ENCODE data around the gene RHOXF2B.

The RHOXF2B gene

DNA sequence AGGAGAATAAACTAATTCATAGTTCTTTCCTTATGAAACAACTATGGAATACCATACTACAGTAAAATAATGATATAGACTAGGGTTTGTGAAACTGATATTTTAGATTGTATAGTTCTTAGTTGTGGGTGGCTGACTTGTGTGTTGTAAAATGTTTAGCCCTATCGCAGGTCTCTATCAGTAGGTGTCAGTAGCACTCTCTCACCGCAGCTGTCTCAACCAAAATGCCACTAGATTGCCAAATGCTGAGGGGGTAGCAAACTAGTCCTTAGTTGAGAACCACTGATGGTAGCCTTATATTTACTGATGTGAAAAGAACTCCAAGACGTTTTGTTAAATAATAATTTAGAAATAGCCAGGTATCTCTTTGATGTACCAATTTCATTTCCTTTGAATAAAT lies 48.1 kb downstream of the RHOXF2B start:
- H3K27me3 ChIP-seq (ENCODE audit: insufficient read depth, low read length, poor library complexity, severe bottlenecking) = no peaks in the 10 kb centered on the region
- H3K4me3 ChIP-seq (ENCODE audit: low read length, poor library complexity, severe bottlenecking) = no peak overlapping the region
- no peaks in the 10 kb centered on the region for H4K20me1 ChIP-seq (ENCODE audit: insufficient read depth, low read length, poor library complexity, severe bottlenecking)
- H3K4me2 ChIP-seq (ENCODE audit: low read depth, low read length, poor library complexity, severe bottlenecking) = no peak overlapping the region
- no peaks in the 10 kb centered on the region for H3K4me1 ChIP-seq (ENCODE audit: insufficient read depth, low read length, poor library complexity, severe bottlenecking)
- no peaks in the 10 kb centered on the region for H3K79me2 ChIP-seq (ENCODE audit: insufficient read depth, low read length)
- no peaks in the 10 kb centered on the region for H3K9me2 ChIP-seq (replicated peaks; ENCODE audit: low read depth, low read length)
- H3K9ac ChIP-seq (ENCODE audit: low read depth, low read length, poor library complexity, severe bottlenecking) = no peak overlapping the region
- H3K9me3 ChIP-seq (ENCODE audit: insufficient read depth, low read depth, low read length) = no peaks in the 10 kb centered on the region
- TF ChIP-seq EZH2phosphoT487 (IDR thresholded peaks at IDR 0.05; ENCODE audit: borderline replicate concordance) = no peak
- TF ChIP-seq, protein P1, sequence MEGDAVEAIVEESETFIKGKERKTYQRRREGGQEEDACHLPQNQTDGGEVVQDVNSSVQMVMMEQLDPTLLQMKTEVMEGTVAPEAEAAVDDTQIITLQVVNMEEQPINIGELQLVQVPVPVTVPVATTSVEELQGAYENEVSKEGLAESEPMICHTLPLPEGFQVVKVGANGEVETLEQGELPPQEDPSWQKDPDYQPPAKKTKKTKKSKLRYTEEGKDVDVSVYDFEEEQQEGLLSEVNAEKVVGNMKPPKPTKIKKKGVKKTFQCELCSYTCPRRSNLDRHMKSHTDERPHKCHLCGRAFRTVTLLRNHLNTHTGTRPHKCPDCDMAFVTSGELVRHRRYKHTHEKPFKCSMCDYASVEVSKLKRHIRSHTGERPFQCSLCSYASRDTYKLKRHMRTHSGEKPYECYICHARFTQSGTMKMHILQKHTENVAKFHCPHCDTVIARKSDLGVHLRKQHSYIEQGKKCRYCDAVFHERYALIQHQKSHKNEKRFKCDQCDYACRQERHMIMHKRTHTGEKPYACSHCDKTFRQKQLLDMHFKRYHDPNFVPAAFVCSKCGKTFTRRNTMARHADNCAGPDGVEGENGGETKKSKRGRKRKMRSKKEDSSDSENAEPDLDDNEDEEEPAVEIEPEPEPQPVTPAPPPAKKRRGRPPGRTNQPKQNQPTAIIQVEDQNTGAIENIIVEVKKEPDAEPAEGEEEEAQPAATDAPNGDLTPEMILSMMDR (conservative IDR thresholded peaks at IDR 0.05; ENCODE audit: low read length) = peak; percentile 38
- no peaks in the 10 kb centered on the region for H3F3A ChIP-seq (ENCODE audit: low read depth)
- H3K36me3 ChIP-seq (ENCODE audit: insufficient read depth, low read length) = no peaks in the 10 kb centered on the region
- no peak overlapping the region for H2AFZ ChIP-seq (ENCODE audit: low read length)

DNA sequence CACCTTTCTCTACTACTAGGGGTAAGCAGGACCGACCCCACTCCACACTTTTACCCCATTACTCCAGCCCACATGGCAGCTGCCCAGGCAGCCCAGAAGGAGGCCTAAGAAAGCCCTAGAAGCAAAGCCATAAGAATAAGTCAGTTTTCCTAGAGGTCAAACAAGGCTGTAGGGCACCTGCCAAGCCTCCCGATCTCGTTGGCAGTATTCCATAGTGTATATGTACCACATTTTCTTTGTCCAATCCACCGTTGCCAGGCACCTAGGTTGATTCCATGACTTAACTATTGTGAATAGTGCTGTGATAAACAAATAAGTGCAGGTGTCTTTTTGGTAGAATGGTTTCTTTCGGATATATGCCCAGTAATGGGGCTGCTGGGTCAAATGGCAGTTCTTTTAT lies 54.2 kb downstream of the RHOXF2B start:
- Histone ChIP-seq H2AFZ (ENCODE audit: low read length) (no peak overlapping the region), H3F3A (ENCODE audit: low read depth) (no peaks in the 10 kb centered on the region), H3K4me1 (ENCODE audit: insufficient read depth, low read length, poor library complexity, severe bottlenecking) (no peaks in the 10 kb centered on the region)

DNA sequence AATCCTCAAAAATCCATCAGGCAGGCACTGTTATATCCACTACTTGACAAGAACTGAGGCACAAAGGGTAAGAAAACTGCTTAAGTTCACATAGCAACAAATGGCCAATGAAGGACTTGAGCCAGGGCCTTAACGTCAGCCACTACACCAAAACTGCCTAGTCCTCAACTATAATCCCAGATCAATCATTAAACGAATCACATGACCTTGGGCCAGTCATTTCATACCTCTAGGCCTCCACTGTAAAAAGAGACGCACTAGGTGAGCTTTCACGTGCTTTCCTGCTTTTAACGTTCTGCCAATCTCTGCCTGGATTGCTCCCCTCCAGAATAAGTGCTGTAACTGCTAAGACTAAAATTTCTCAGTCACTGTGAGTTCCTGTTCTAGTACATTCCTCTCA lies 54.7 kb downstream of the RHOXF2B start:
- H2AFZ ChIP-seq (ENCODE audit: low read length) = no peak overlapping the region
- no peaks in the 10 kb centered on the region for H3K9me3 ChIP-seq (ENCODE audit: insufficient read depth, low read depth, low read length)
- no peak overlapping the region for H3K4me3 ChIP-seq (ENCODE audit: low read length, poor library complexity, severe bottlenecking)
- H3K36me3 ChIP-seq (ENCODE audit: insufficient read depth, low read length) = no peaks in the 10 kb centered on the region
- no peak overlapping the region for H3K9ac ChIP-seq (ENCODE audit: low read depth, low read length, poor library complexity, severe bottlenecking)
- H3F3A ChIP-seq (ENCODE audit: low read depth) = no peaks in the 10 kb centered on the region
- no peaks in the 10 kb centered on the region for H3K79me2 ChIP-seq (ENCODE audit: insufficient read depth, low read length)
- H4K20me1 ChIP-seq (ENCODE audit: insufficient read depth, low read length, poor library complexity, severe bottlenecking) = no peaks in the 10 kb centered on the region
- no peak overlapping the region for H3K4me2 ChIP-seq (ENCODE audit: low read depth, low read length, poor library complexity, severe bottlenecking)
- H3K4me1 ChIP-seq (ENCODE audit: insufficient read depth, low read length, poor library complexity, severe bottlenecking) = no peaks in the 10 kb centered on the region
- H3K27me3 ChIP-seq (ENCODE audit: insufficient read depth, low read length, poor library complexity, severe bottlenecking) = no peaks in the 10 kb centered on the region
- H3K9me2 ChIP-seq (replicated peaks; ENCODE audit: low read depth, low read length) = no peaks in the 10 kb centered on the region
- TF ChIP-seq, protein P1 (conservative IDR thresholded peaks at IDR 0.05; ENCODE audit: low read length) = no peak
- no peak for TF ChIP-seq EZH2phosphoT487 (IDR thresholded peaks at IDR 0.05; ENCODE audit: borderline replicate concordance)

More for the DNA sequence above, 54.2 kb downstream of the RHOXF2B start:
- Histone ChIP-seq H3K27me3 (ENCODE audit: insufficient read depth, low read length, poor library complexity, severe bottlenecking) (no peaks in the 10 kb centered on the region), H3K4me2 (ENCODE audit: low read depth, low read length, poor library complexity, severe bottlenecking) (no peak overlapping the region), H3K9me2 (replicated peaks; ENCODE audit: low read depth, low read length) (no peaks in the 10 kb centered on the region), H3K36me3 (ENCODE audit: insufficient read depth, low read length) (no peaks in the 10 kb centered on the region), H3K9me3 (ENCODE audit: insufficient read depth, low read depth, low read length) (no peaks in the 10 kb centered on the region), H3K79me2 (ENCODE audit: insufficient read depth, low read length) (no peaks in the 10 kb centered on the region), H3K9ac (ENCODE audit: low read depth, low read length, poor library complexity, severe bottlenecking) (no peak overlapping the region), H3K4me3 (ENCODE audit: low read length, poor library complexity, severe bottlenecking) (no peak overlapping the region), H4K20me1 (ENCODE audit: insufficient read depth, low read length, poor library complexity, severe bottlenecking) (no peaks in the 10 kb centered on the region)
- TF ChIP-seq, protein P1 (conservative IDR thresholded peaks at IDR 0.05; ENCODE audit: low read length) = no peak
- TF ChIP-seq EZH2phosphoT487 (IDR thresholded peaks at IDR 0.05; ENCODE audit: borderline replicate concordance) = no peak
